NT2/D1 (cell line): Measurements from ENCODE around the gene SPTLC1.
"Not testable (repeated sequence)": the region's sequence is repeated elsewhere in the genome, so short reads cannot be mapped to it uniquely, and the experiment has no call there.

ENCODE experiments used
- DNase-seq: peaks from one replicate; pipeline ENCODE4 v3.0.0-alpha.2; 2011; ENCODE audit warnings: low read depth, low spot score
- H3K27me3 ChIP-seq: 2 replicates; pipeline ENCODE4 v1.6.0; 2011; ENCODE audit warnings: mild to moderate bottlenecking; ENCODE audit not compliant: insufficient read length, insufficient read depth
- H3K36me3 ChIP-seq: 2 replicates; pipeline ENCODE4 v1.6.1; 2011; ENCODE audit warnings: mild to moderate bottlenecking, low read length, mixed read lengths; ENCODE audit not compliant: insufficient read depth, insufficient read length
- H3K4me1 ChIP-seq: 2 replicates; pipeline ENCODE4 v1.5.1; 2011; ENCODE audit not compliant: insufficient read depth, insufficient read length
- H3K4me3 ChIP-seq: 2 replicates; pipeline ENCODE4 v1.5.1; 2011; ENCODE audit warnings: low read depth; ENCODE audit not compliant: insufficient read length
- H3K9ac ChIP-seq: 2 replicates; pipeline ENCODE4 v1.6.0; 2011; ENCODE audit warnings: low read depth; ENCODE audit not compliant: insufficient read length
- H3K9me3 ChIP-seq: 2 replicates; pipeline ENCODE4 v1.5.1; 2011; ENCODE audit warnings: mild to moderate bottlenecking, low read length; ENCODE audit not compliant: insufficient read depth
- SUZ12 ChIP-seq: IDR thresholded peaks from 2 replicates; pipeline ENCODE4 v1.6.1; 2011; ENCODE audit not compliant: insufficient read length, insufficient read depth; ENCODE audit errors: extremely low read depth
- YY1 ChIP-seq: IDR thresholded peaks from 2 replicates; pipeline ENCODE4 v1.6.1; 2011; ENCODE audit not compliant: insufficient read length, insufficient read depth
- ZNF274 ChIP-seq: IDR thresholded peaks from 2 replicates; pipeline ENCODE4 v1.6.1; 2011; ENCODE audit warnings: mild to moderate bottlenecking, low read depth, low read length

The SPTLC1 gene

DNA sequence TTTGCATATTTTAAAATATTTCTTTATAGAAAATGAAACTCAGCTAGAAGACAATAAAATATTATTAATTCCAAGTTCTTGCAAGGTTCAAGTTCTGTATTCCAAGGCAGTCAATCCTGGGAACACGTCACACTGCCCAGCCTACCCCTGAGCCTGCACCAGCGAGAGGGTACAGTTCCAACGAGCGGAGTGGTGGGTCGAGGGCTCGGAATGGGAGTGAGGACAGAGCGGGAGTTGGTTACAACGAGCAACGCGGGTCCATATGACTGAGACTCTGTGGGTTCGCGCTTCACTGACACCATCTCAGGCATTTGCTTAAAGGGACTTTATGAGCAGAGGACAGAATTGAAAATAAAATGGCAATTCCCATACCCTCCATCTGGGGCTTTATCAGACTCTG lies 40.0 kb upstream of the SPTLC1 start:
- Histone ChIP-seq H3K9ac (no peak overlapping the region), H3K4me1 (peaks cover 2% of the 10 kb centered on the region), H3K36me3 (no peaks in the 10 kb centered on the region), H3K9me3 (peaks cover 10% of the 10 kb centered on the region; the same call in 1 of the 2 replicates), H3K4me3 (no peak overlapping the region), H3K27me3 (no peaks in the 10 kb centered on the region)
- TF ChIP-seq SUZ12 (no peak), ZNF274 (no peak), YY1 (no peak)
- DNase-seq, result no peak

DNA sequence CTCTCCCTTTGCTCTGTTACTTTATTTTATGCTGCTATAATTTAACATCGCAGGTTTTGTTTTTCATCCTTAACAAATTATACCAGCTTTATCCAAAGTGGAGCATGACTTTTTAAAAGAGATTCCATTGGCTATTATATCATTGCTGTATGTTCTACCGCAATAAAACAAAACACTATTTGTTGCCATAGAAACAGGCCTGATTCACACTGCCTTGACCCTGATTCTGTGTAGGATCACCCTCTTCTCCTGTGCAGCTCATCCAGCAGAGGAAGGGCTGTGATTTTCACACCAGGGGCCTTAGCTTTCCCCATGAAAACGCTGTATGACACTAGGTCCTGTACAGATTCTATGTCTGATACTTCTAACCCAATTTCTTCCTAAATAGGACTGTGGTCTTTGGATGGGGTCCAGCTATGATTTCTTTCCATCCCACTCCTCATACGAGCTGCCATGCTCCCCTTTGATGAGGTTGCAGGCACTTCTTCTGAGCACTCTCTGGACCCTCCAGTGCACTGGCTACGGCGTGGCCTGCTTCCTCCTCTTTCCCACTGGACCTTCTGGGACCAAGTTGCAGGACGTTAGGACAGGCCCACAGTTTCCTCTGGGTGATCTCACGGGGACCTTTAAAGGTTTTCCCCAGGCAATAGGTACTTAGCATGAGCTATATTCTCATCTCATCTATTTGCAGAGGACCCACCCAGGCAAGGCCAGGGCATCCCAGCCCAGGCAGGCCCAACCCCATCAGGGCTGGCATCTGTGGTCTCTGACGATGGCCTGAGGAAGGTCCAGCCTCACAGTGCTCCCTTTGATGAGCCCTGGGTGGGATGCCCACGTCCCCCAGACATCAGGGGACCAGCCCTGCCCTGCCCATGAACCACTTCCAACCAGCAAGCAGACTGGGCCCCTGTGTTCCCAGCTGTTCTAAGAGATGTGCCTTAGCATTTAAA lies 38.5 kb upstream of the SPTLC1 start:
- H3K36me3 ChIP-seq, H3K9ac ChIP-seq, H3K27me3 ChIP-seq, H3K4me1 ChIP-seq, H3K9me3 ChIP-seq, H3K4me3 ChIP-seq, DNase-seq: not testable (repeated sequence)

DNA sequence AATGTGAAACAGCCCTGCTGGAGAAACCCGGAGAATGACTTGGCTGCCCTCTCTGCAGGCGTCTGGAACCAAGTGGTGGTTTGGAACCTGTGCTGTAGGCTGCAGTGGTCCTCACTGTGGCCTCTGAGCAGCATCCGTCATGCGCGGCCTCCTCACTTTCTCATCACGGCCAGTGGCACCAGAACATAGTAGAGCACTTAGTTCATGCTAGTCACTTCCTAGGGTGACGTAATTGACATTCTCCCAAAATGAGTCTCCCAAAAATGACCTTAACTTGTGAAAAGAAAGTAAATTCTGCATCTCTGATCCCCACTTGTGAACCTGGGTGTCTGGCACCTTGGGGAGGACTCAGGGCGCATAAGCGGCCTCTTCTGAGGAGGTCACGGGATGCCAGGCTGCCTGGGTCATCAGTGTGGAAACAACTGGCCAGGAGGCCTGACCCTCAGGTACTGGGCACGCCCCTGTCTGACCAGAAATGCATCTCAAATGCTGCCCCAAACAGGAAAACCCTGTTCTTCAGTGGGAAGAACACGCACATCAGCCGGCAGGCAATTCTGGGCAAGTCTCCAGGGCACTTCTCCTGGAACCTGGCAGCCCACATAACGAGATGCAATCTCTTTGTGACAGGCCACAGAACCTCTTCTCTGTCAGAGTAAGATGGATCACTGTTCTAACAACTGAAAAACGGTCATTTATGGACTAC lies 36.6 kb upstream of the SPTLC1 start:
- Histone ChIP-seq H3K9ac (no peak overlapping the region), H3K27me3 (no peaks in the 10 kb centered on the region), H3K9me3 (no peaks in the 10 kb centered on the region), H3K4me1 (peaks cover 5% of the 10 kb centered on the region), H3K4me3 (no peak overlapping the region), H3K36me3 (no peaks in the 10 kb centered on the region)
- DNase-seq, result no peak
- TF ChIP-seq YY1, result no peak
- TF ChIP-seq SUZ12, result no peak
- no peak for TF ChIP-seq ZNF274

- DNase-seq, result not testable (repeated sequence)
Observed at GRCh38 chr9:92150501-92151470, 35.6 kb upstream of the SPTLC1 start.

DNA sequence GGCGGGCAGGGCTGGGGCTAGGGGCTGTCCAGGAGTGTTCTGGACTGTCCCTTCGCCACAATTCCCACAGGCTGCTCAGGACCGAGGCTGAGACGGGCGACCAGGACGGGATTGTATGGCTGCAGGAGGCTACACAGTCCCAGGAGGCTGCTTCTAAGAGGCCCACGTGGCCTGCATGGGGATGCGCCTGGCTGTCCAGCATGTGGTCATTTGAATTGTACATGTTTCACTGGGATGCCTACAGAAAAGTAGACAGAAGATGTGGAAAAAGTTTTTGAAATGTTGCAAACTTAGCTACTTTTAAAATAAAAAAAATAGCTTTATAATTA lies 32.6 kb upstream of the SPTLC1 start:
- Histone ChIP-seq H3K27me3 (peaks cover 5% of the 10 kb centered on the region), H3K4me1 (peaks cover 5% of the 10 kb centered on the region), H3K9ac (no peak overlapping the region), H3K36me3 (no peaks in the 10 kb centered on the region), H3K9me3 (no peaks in the 10 kb centered on the region), H3K4me3 (no peak overlapping the region)
- no peak for DNase-seq
- TF ChIP-seq YY1, result no peak
- no peak for TF ChIP-seq SUZ12
- TF ChIP-seq ZNF274, result no peak

More at GRCh38 chr9:92150501-92151470, 35.6 kb upstream of the SPTLC1 start:
- H3K27me3 ChIP-seq, H3K9me3 ChIP-seq, H3K4me1 ChIP-seq, H3K9ac ChIP-seq, H3K4me3 ChIP-seq, H3K36me3 ChIP-seq: not testable (repeated sequence)

- Histone ChIP-seq H3K36me3 (no peaks in the 10 kb centered on the region), H3K4me3 (no peak overlapping the region), H3K9ac (no peak overlapping the region), H3K27me3 (peaks cover 10% of the 10 kb centered on the region), H3K4me1 (peaks cover 5% of the 10 kb centered on the region), H3K9me3 (no peaks in the 10 kb centered on the region)
- no peak for TF ChIP-seq YY1
- no peak for TF ChIP-seq SUZ12
- no peak for TF ChIP-seq ZNF274
- DNase-seq, result no peak
Observed at GRCh38 chr9:92147030-92147851, 32.0 kb upstream of the SPTLC1 start.
